ENCODE results near the gene FOXJ3.

Gene FOXJ3

DNA sequence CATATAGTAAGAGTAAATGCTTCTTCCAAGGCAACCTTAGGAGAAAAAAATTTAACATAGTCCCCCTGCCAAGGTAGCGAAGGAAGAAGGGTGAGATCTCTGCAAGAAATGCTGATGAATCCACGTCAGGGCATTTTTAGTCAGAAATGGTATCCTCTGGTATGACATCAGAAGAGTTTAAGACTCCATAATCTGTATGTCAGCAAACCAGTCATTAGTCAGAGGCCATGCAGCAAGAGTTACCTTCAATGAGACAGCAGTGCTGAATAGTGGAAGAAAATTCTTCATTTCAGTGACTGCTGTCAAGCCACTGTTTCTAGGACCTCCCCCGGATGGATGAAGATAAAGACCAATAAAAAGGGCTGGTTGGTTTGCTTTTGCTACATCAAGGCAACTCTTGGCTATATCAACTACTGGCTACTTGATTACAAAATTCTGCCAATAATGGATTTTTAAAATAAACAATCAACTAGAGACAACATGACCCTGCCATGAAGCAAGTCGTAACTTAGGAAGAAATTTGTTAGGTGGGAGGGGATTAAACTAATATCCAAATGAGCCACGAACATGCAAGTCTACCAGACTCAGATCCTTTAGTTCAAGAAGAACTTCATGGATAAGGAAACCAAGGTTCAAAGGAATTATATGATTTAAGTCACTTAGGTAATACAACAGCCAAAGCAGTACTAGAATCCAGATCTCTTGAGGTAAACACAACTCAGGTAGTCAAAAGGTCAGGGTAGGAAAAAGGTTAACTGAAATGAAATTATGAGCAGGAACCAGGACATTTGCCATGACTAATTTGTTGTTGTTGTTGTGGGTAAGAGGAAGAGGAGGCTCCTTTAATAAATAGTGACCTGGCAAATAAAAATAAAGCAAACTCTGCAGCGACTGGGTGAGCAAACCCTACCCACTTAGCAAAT, 144.8 kb downstream of the FOXJ3 start:
- Histone ChIP-seq H3K4me3 (ENCODE audit: low read depth in 1 of 2, low read length in 1 of 2) (no peak overlapping the region), H3K27me3 (no peaks in the 10 kb centered on the region), H3K9me3 (peaks cover 3% of the 10 kb centered on the region), H3K4me1 (ENCODE audit: control insufficient read depth in 1 of 2, insufficient read depth in 1 of 2, low read depth in 1 of 2, low read length in 1 of 2) (no peaks in the 10 kb centered on the region), H3K27ac (no peak overlapping the region), H3K36me3 (peaks cover 59% of the 10 kb centered on the region)
- TF ChIP-seq CTCF (IDR thresholded peaks at IDR 0.05): no peak

- no peak overlapping the region for H3K27ac ChIP-seq
- H3K27me3 ChIP-seq: no peaks in the 10 kb centered on the region
- H3K4me1 ChIP-seq (ENCODE audit: control insufficient read depth in 1 of 2, insufficient read depth in 1 of 2, low read depth in 1 of 2, low read length in 1 of 2): no peaks in the 10 kb centered on the region
- peaks cover 62% of the 10 kb centered on the region for H3K36me3 ChIP-seq
- H3K4me3 ChIP-seq (ENCODE audit: low read depth in 1 of 2, low read length in 1 of 2): no peak overlapping the region
- no peak for TF ChIP-seq CTCF (IDR thresholded peaks at IDR 0.05)
- peaks cover under 1% of the 10 kb centered on the region for H3K9me3 ChIP-seq
Observed at GRCh38 chr1:42186152-42186551, 148.9 kb downstream of the FOXJ3 start.

GRCh38 chr1:42184616-42185015, 150.4 kb downstream of the FOXJ3 start:
- no peak for TF ChIP-seq CTCF (IDR thresholded peaks at IDR 0.05)
- H3K27me3 ChIP-seq: no peaks in the 10 kb centered on the region
- H3K36me3 ChIP-seq: peaks cover 63% of the 10 kb centered on the region
- H3K9me3 ChIP-seq: no peaks in the 10 kb centered on the region
- H3K27ac ChIP-seq: no peak overlapping the region
- no peak overlapping the region for H3K4me3 ChIP-seq (ENCODE audit: low read depth in 1 of 2, low read length in 1 of 2)
- no peaks in the 10 kb centered on the region for H3K4me1 ChIP-seq (ENCODE audit: control insufficient read depth in 1 of 2, insufficient read depth in 1 of 2, low read depth in 1 of 2, low read length in 1 of 2)

- no peak for TF ChIP-seq CTCF (IDR thresholded peaks at IDR 0.05)
- no peaks in the 10 kb centered on the region for H3K9me3 ChIP-seq
- no peak overlapping the region for H3K27ac ChIP-seq
- no peaks in the 10 kb centered on the region for H3K4me1 ChIP-seq (ENCODE audit: control insufficient read depth in 1 of 2, insufficient read depth in 1 of 2, low read depth in 1 of 2, low read length in 1 of 2)
- H3K36me3 ChIP-seq: peaks cover 62% of the 10 kb centered on the region
- no peak overlapping the region for H3K4me3 ChIP-seq (ENCODE audit: low read depth in 1 of 2, low read length in 1 of 2)
- H3K27me3 ChIP-seq: no peaks in the 10 kb centered on the region
Observed at GRCh38 chr1:42183957-42184268, 151.1 kb downstream of the FOXJ3 start.

- H3K9me3 ChIP-seq: no peaks in the 10 kb centered on the region
- no peak overlapping the region for H3K27ac ChIP-seq
- H3K4me1 ChIP-seq (ENCODE audit: control insufficient read depth in 1 of 2, insufficient read depth in 1 of 2, low read depth in 1 of 2, low read length in 1 of 2): no peaks in the 10 kb centered on the region
- H3K36me3 ChIP-seq: peaks cover 62% of the 10 kb centered on the region
- no peak for TF ChIP-seq CTCF (IDR thresholded peaks at IDR 0.05)
- H3K27me3 ChIP-seq: no peaks in the 10 kb centered on the region
- no peak overlapping the region for H3K4me3 ChIP-seq (ENCODE audit: low read depth in 1 of 2, low read length in 1 of 2)
Observed at GRCh38 chr1:42183210-42183956, 151.7 kb downstream of the FOXJ3 start.

Data from neutrophil (primary cell).